GM18508 (cell line): Measurements from ENCODE around the gene LGALS9B.
"Not testable (repeated sequence)": the region's sequence is repeated elsewhere in the genome, so short reads cannot be mapped to it uniquely, and the experiment has no call there.

Source experiments
- ATAC-seq: cut with Tn5 transposase; IDR thresholded peaks from one replicate; pipeline ENCODE4 v1.9.1; 2021; ENCODE audit warnings: moderate number of reproducible peaks; ENCODE audit not compliant: insufficient read depth, unreplicated experiment

The LGALS9B gene

DNA sequence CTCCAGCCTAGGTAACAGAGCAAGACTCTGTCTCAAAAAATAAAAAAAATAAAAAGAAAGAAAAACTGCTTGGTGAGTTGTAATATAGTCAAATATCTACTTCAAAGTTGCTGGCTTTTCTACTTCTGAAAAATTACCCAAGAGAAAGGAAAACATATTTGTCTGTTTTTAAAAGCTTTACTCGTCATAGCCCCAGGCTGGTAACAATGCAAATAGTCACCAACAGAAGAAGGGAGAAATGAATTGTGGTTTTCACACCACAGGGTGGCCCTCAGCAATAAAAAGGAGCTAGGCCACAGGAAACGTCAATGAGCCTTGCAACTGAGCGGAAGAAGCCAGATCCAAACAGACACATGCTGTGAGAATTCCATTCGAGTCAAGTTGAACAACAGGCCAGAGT, 1.8 kb upstream of the LGALS9B start:
- ATAC-seq, result not testable (repeated sequence)

DNA sequence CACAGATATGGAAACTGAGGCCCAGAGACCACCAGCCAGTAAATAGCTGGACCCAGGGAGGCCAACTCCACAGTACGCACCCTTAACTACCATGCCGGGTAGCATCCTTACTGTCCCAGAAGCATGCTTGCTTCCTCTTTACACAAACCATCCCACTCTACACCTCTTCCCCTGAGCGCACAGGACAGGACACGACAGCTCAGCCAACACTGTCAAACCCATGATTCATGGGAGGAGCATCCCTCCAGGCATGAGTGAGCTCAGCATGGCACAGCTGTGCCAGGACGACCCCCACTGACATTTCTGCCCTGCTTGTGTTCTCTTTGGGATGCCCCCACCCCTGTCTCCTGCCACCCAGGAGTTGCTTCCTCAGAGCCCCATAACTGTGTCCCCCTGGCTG, 340 bp downstream of the LGALS9B start:
- not testable (repeated sequence) for ATAC-seq

GRCh38 chr17:20466553-20466952, 786 bp downstream of the LGALS9B start:
- not testable (repeated sequence) for ATAC-seq

DNA sequence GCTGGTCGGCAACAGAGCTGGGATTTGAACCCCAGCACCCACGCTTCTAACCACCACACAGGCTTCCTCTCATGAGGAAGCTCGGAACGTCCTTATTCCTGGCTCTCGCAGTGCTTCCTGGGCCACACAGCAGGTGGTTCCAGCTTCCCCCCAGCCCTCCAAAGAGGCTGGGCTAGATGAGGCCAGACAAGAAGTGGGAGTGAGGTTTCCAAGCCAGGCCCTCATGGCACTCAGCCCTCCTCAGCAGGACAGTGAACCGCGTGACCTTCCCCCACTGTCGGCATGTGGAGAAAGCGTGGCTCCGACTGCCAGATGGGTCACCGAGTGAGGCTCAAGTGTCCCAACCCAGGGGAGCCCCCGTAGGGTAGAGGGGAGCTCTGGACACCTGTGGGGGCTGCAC, 1.8 kb downstream of the LGALS9B start:
- not testable (repeated sequence) for ATAC-seq

GRCh38 chr17:20464854-20465414, 2.4 kb downstream of the LGALS9B start:
- ATAC-seq, result not testable (repeated sequence)

DNA sequence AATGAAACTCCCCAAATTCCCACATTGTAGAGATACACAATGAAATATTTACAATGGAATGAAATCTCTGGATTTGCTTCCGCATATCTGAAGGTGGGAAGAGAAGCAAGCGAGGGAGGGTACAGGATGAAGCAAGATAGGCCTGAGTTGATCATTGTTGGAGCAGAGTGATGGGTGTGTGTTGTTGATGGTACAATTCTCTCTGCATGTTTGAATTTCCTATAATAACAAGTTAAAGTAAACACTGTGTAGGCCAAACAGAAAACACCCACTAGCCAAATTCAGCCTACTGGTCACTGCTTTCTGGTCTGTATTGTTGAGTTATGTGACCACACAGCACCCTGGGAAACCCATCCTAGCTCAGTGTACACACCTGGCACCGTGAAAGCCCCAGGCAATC, 5.2 kb downstream of the LGALS9B start:
- ATAC-seq, result not testable (repeated sequence)

DNA sequence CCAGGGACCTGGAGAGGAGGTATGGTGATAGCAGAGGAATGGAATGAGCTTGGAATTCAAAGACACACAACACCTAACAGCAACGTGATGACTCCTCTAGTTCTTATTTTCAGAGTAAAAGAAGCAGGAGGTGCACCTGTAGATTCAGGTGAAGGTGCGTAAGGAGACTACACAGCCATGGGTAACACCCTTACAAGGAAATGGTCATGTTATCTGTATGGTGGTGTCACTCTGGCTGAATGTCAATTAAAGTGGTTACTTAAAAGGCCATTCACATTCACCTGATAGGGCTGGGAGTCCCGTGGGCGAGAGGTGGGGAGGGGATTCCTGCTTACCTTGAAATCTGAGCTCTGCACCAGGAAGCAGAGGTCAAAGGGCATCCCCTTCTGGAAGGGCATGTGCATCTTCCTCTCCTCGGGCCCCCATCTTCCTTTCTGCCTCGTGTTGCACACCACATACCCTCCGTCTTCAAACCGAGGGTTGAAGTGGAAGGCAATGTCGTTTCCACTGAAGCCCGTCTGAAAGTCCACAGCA, 9.4 kb downstream of the LGALS9B start:
- not testable (repeated sequence) for ATAC-seq

DNA sequence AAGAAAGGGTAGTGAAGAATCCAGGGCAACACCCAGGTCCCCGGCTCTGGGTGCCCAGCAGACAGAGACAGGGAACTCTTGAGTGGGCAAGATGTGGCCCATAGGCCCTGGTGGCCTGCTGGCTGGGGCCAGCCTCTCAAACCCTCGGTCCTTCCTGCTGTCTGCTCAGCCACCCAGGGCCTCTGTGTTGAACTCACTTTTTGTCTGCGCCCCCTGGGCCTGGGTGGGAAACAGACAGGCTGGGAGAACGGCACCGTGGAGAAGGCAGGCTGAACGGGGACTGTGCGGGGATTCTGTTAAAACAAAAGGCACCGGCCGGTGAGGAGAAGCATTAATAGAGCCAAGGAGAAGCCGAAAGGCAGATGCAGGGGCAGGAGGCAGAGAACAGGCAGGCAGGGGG, 12.2 kb downstream of the LGALS9B start:
- not testable (repeated sequence) for ATAC-seq

DNA sequence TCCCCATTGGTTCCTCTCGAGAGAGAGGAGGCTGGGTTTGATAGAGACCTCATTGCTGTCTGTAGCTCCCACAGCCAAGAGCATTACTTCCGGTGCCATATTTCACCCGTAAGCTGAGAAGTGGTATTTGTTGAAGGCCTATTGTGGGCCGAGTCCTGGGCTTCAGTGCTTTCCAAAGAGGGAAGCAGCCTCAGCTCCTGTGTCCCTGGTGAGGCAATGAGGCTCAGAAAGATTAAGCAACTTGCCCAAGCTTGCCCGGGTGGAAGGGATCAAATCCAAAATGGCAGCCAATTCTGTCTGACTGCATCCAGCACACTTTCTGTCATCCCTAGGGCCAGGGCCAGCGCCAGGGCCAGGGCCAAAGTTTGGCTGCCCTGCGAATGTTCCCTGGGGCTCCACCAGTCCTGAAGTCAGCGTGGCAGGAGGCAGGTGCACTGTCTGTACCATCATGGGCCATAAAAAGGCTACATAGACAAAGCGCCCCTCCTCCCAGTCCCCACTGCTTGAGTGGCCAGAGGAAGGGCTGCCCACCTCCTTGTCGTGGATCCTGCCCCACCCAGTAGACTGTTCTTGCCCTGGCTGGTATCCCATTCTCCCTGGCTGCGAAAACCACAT, 13.4 kb downstream of the LGALS9B start:
- ATAC-seq, result not testable (repeated sequence)

DNA sequence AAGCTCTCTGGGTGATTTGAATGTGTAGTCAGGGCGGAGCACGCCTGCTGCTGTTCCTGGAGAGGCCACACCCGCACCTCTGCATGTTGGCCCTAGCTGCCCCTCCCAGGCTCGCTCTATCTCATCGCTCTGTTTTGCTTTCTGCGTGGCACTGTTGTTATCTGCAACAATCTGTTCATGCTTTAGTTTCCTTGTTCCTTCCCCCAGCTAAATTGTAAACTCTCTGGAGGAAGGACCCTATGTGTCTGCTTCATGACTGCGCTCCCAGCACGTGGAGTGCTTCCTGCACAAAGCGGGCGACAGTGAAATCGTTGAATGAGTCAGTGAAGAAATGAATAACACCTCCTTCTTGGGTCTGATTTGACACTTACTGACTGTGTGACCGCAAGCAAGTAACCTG, 16.5 kb downstream of the LGALS9B start:
- not testable (repeated sequence) for ATAC-seq

DNA sequence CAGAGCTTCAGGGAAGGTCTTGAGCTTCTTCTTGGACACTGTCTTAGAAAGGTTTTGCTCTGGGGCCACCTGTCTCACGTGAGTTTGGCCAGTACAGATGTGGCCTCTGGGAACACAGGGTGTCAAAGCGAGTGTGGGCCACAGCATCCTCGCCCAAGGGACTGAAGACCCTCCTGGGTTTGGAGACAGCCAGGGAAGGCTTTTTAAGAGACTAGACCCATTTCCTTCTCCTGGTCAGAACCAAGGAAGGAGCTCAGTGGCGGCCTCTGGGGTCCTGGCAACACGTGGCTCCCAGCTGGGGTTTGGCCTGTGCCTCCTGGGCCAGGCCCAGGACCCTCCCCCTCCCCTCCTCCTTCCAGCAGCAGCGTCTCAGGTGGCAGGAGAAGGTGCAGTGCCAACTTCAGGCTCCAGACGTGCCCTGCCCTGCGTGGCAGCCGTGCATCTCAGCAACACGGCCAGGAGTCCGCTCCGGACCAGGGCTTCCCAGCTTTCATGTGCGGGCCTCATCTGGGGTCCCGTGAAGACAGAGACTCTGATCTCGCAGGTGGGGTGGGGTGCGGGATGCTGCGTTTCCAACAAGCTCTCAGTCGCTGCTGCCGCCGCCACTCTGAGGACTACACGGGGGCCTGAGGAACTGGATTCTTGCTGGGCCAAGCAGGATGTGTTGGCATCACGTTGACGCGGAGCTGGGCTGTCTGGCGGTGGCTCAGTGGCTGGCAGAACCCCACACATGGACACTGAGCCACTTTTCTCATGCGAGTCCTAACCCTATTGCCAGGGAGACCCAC, 19.6 kb downstream of the LGALS9B start:
- ATAC-seq, result not testable (repeated sequence)

DNA sequence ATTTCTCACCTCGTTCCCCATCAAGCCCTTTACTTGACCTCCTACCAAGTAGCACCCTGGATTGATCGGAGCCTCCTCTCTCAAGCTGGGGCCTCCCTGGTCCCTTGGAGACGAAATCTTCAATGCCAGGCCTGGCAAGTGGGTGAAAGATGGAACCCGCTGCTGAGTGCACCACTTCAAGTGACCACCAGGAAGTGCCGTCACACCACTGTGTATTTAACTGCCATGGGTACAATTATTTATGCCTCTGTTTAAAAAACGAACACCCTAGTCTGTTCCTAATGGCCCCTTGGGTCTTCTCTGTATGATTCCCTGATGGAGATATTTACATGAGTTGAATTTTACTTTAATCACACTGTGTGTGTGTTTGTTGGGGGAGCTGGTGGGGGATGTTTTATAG, 20.4 kb downstream of the LGALS9B start:
- ATAC-seq, result not testable (repeated sequence)

GRCh38 chr17:20444581-20445236, 22.6 kb downstream of the LGALS9B start:
- ATAC-seq, result not testable (repeated sequence)

GRCh38 chr17:20444173-20444572, 23.2 kb downstream of the LGALS9B start:
- not testable (repeated sequence) for ATAC-seq

GRCh38 chr17:20443632-20444031, 23.7 kb downstream of the LGALS9B start:
- not testable (repeated sequence) for ATAC-seq

DNA sequence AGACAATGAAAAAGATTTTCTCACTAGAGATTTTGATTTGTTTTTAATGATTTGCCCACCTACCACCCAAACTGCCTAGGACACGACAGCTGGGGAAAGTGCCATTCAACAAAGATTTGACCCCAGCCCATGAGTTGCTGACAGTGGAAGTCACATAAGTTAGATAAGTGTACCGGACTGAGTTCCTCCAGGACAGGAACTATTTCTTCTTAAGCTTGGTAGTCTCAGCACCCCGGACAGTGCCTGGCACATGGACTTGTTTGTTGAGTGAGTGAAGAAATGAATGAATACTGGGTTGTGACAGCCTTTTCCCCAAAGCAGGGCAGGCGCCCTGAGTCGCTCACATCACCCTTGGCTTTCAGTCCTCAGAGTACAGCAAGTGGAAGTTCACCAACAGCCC, 26.7 kb downstream of the LGALS9B start:
- not testable (repeated sequence) for ATAC-seq

DNA sequence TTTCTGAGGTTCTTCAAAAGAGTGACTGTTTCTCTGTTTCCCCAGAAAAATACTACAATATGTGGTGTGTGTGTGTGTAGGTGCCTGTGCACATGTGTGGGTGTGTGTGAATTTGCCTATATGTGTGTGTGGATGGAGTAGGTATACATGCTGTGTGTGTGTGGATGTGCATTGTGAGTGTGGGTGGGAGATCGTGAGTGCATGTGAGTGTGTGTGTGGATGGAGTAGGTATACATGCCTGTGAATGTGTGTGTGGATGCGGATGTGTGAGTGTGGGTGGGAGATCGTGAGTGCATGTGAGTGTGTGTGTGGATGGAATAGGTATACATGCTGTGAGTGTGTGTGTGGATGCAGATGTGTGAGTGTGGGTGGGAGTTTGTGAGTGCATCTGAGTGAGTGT, 32.2 kb downstream of the LGALS9B start:
- not testable (repeated sequence) for ATAC-seq

DNA sequence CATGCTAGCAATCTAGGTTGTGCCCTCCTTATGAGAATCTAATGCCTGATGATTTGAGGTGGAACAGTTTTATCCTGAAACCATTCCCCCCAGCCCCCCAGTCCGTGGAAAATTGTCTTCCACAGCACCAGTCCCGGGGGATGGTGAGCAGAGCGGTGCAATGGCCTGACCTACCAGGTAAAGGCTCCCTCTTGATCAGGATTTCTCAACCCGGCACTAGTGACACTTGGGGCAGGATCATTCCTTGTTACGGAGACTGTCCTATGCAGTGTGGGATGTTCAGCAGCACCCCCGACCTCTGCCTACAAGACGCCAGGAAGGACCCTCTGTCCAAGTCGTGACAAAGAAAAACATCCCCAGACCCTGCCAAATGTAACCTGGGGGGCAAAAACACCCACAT, 34.0 kb downstream of the LGALS9B start:
- ATAC-seq, result not testable (repeated sequence)

DNA sequence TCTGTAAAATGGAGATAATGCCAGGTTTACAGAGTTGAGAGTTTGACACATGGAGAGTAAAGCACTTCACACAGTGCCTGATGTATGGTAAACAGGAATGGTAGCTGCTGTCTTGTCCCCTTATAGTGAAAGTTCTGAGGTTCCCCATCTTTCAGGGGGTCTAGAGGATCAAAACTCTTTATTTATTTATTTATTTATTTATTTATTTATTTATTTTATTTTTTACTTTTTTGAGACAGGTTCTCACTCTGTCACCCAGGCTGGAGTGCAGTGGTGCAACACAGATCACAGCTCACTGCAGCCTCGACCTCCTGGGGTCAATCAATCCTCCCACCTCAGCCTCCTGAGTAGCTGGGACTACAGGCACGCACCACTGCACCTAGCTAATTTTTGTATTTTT, 40.1 kb downstream of the LGALS9B start:
- not testable (repeated sequence) for ATAC-seq

DNA sequence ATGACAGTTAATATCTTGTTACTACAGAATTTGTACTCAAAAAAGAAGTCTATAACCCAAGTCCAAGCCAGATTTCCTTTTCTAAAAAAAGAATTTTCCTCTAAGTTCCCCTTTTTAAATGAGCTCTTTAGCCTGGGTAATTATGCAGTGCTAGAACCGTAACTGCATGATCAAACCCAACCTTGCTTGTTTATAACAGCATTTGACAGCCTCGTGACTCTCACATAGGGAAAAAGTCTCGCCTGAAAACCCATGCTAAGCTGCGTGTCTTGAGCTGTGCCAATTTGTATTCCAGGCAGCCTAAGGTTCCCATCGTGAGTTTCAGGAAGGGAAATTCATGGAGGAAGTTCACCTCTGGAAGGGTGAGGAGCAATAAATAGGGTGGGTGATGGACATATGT, 44.5 kb downstream of the LGALS9B start:
- not testable (repeated sequence) for ATAC-seq

DNA sequence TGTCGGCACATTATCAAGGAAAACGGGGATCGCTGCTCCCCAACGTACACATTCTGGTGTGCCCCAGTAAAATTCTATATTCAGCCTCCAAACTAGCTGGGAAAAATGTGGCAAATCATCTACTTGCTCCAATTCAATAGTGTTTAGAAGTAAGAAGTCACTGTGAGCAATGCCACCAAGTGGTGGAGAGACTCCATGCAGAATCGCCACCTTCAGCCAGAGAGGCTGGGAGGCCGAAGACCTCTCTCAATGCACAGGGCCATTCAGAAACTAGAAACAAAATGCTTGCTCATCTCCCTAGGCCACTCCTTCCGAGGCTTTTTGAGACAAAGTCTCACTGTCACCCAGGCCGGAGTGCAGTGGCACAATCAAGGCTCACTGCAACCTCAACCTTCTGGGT, 48.5 kb downstream of the LGALS9B start:
- ATAC-seq, result not testable (repeated sequence)
